Nephron progenitor cell (in vitro differentiated cells): ENCODE measurements around the gene KIF9.
A peak's percentile ranks its signal among the peaks of the same experiment; 100 is the strongest.

ENCODE experiments used
- DNase-seq: peaks from one replicate; pipeline ENCODE4 v3.0.0; 2021
- H3K27ac Mint-ChIP-seq: 2 replicates; pipeline ENCODE4 v1.8.0; 2021; ENCODE audit warnings: mild to moderate bottlenecking, moderate library complexity, mixed read lengths
- H3K27me3 Mint-ChIP-seq: 2 replicates; pipeline ENCODE4 v1.8.0; 2021; ENCODE audit warnings: mild to moderate bottlenecking, low read depth, mixed read lengths; ENCODE audit not compliant: poor library complexity
- H3K36me3 Mint-ChIP-seq: 2 replicates; pipeline ENCODE4 v1.8.0; 2021; ENCODE audit warnings: low read depth, mixed read lengths
- H3K4me1 Mint-ChIP-seq: 2 replicates; pipeline ENCODE4 v1.8.0; 2021; ENCODE audit warnings: mixed read lengths
- H3K4me3 Mint-ChIP-seq: 2 replicates; pipeline ENCODE4 v1.8.0; 2021; ENCODE audit warnings: mild to moderate bottlenecking, moderate library complexity, mixed read lengths
- H3K9me3 Mint-ChIP-seq: 2 replicates; pipeline ENCODE4 v1.8.0; 2021; ENCODE audit warnings: mild to moderate bottlenecking, moderate library complexity, mixed read lengths
- CTCF ChIP-seq: fragments of 200-600 bp; sonication (generic); IDR thresholded peaks from 2 replicates; pipeline ENCODE4 v1.5.0; 2021; ENCODE audit warnings: antibody characterized with exemption

KIF9 gene

GRCh38 chr3:47283591-47284364 lies 1.2 kb upstream of the KIF9 start:
- Mint-ChIP-seq H3K4me3 (peak overlapping the region; percentile 98), H3K27ac (peak overlapping the region; percentile 100), H3K27me3 (peaks cover 9% of the 10 kb centered on the region), H3K36me3 (peaks cover 12% of the 10 kb centered on the region), H3K4me1 (peaks cover 29% of the 10 kb centered on the region), H3K9me3 (no peaks in the 10 kb centered on the region)
- no peak for TF ChIP-seq CTCF
- peak; percentile 18 for DNase-seq

GRCh38 chr3:47283193-47283537 lies 566 bp upstream of the KIF9 start:
- Mint-ChIP-seq H3K27me3 (peaks cover 9% of the 10 kb centered on the region), H3K4me1 (peaks cover 29% of the 10 kb centered on the region), H3K36me3 (peaks cover 6% of the 10 kb centered on the region), H3K9me3 (no peaks in the 10 kb centered on the region), H3K27ac (peak overlapping the region; percentile 100), H3K4me3 (peak overlapping the region; percentile 98)
- TF ChIP-seq CTCF: no peak
- DNase-seq: no peak

- Mint-ChIP-seq H3K36me3 (no peaks in the 10 kb centered on the region), H3K4me3 (no peak overlapping the region), H3K27me3 (peaks cover 9% of the 10 kb centered on the region), H3K27ac (no peak overlapping the region), H3K9me3 (no peaks in the 10 kb centered on the region), H3K4me1 (peaks cover 24% of the 10 kb centered on the region)
- no peak for TF ChIP-seq CTCF
- DNase-seq: no peak
These were observed 2.1 kb downstream of the KIF9 start for GRCh38 chr3:47280519-47280918.

GRCh38 chr3:47276558-47276957 lies 6.0 kb downstream of the KIF9 start:
- H3K4me1 Mint-ChIP-seq: peaks cover 4% of the 10 kb centered on the region
- no peak for TF ChIP-seq CTCF
- H3K9me3 Mint-ChIP-seq: no peaks in the 10 kb centered on the region
- no peak overlapping the region for H3K4me3 Mint-ChIP-seq
- H3K27me3 Mint-ChIP-seq: peaks cover 9% of the 10 kb centered on the region
- no peaks in the 10 kb centered on the region for H3K36me3 Mint-ChIP-seq
- DNase-seq: no peak
- no peak overlapping the region for H3K27ac Mint-ChIP-seq

- H3K4me1 Mint-ChIP-seq: no peaks in the 10 kb centered on the region
- TF ChIP-seq CTCF: no peak
These were observed 7.9 kb downstream of the KIF9 start for GRCh38 chr3:47274652-47275051.

GRCh38 chr3:47273564-47273963 lies 9.0 kb downstream of the KIF9 start:
- H3K9me3 Mint-ChIP-seq: no peaks in the 10 kb centered on the region
- DNase-seq: no peak
- peaks cover 2% of the 10 kb centered on the region for H3K27me3 Mint-ChIP-seq
- no peak overlapping the region for H3K27ac Mint-ChIP-seq
- no peaks in the 10 kb centered on the region for H3K4me1 Mint-ChIP-seq
- no peak overlapping the region for H3K4me3 Mint-ChIP-seq
- no peak for TF ChIP-seq CTCF
- no peaks in the 10 kb centered on the region for H3K36me3 Mint-ChIP-seq

More at GRCh38 chr3:47274652-47275051, 7.9 kb downstream of the KIF9 start:
- DNase-seq: no peak
- no peak overlapping the region for H3K4me3 Mint-ChIP-seq
- H3K36me3 Mint-ChIP-seq: no peaks in the 10 kb centered on the region
- no peak overlapping the region for H3K27ac Mint-ChIP-seq
- peaks cover 2% of the 10 kb centered on the region for H3K27me3 Mint-ChIP-seq
- H3K9me3 Mint-ChIP-seq: no peaks in the 10 kb centered on the region
